GM12891 (cell line): ENCODE data around the gene LRRC3B.

Experiments used
- DNase-seq: peaks from one replicate; pipeline ENCODE4 v3.0.0; 2011; ENCODE audit warnings: low spot score; ENCODE audit not compliant: insufficient read length
- FAIRE-seq: peaks from 2 replicates; lab custom pipeline; 2011; peaks lifted over from hg19 to GRCh38; lab: Jason Lieb, UNC
- PAX5 ChIP-seq: IDR thresholded peaks from 2 replicates; pipeline ENCODE4 v1.6.1; 2011; ENCODE audit warnings: low read length, moderate library complexity, mild to moderate bottlenecking; ENCODE audit not compliant: insufficient read depth, severe bottlenecking
- POLR2A ChIP-seq: IDR thresholded peaks from 2 replicates; pipeline ENCODE4 v1.6.1; 2011; ENCODE audit warnings: low read depth, low read length, control low read depth
- POLR2AphosphoS5 ChIP-seq: IDR thresholded peaks from 2 replicates; pipeline ENCODE4 v1.6.1; 2011; ENCODE audit warnings: low read depth, low read length, control low read depth
- POU2F2 ChIP-seq: IDR thresholded peaks from 2 replicates; pipeline ENCODE4 v1.6.1; 2011; ENCODE audit warnings: low read depth, mild to moderate bottlenecking, control low read depth, low read length, moderate library complexity
- SPI1 ChIP-seq: IDR thresholded peaks from 2 replicates; pipeline ENCODE4 v1.6.1; 2011; ENCODE audit warnings: low read depth, low read length, control low read depth
- TAF1 ChIP-seq: IDR thresholded peaks from 2 replicates; pipeline ENCODE4 v1.6.1; 2011; ENCODE audit warnings: low read depth, low read length, control low read depth

The LRRC3B gene

GRCh38 chr3:26708501-26708900 lies 85.9 kb downstream of the LRRC3B start:
- DNase-seq (no peak), FAIRE-seq (no peak)
- no peak for TF ChIP-seq POLR2A
- no peak for TF ChIP-seq PAX5
- no peak for TF ChIP-seq TAF1
- TF ChIP-seq POU2F2: no peak
- TF ChIP-seq POLR2AphosphoS5: no peak
- TF ChIP-seq SPI1: no peak

- FAIRE-seq (no peak), DNase-seq (no peak)
- no peak for TF ChIP-seq PAX5
- no peak for TF ChIP-seq POLR2A
- no peak for TF ChIP-seq TAF1
- no peak for TF ChIP-seq POLR2AphosphoS5
- TF ChIP-seq POU2F2: no peak
- TF ChIP-seq SPI1: no peak
These were observed 89.8 kb downstream of the LRRC3B start for GRCh38 chr3:26712211-26713026.

GRCh38 chr3:26713091-26713490 lies 90.5 kb downstream of the LRRC3B start:
- FAIRE-seq (no peak), DNase-seq (no peak)

GRCh38 chr3:26714485-26714884 lies 91.9 kb downstream of the LRRC3B start:
- DNase-seq: no peak

More at GRCh38 chr3:26713091-26713490, 90.5 kb downstream of the LRRC3B start:
- no peak for TF ChIP-seq SPI1
- no peak for TF ChIP-seq POU2F2
- TF ChIP-seq POLR2A: no peak
- no peak for TF ChIP-seq PAX5
- TF ChIP-seq POLR2AphosphoS5: no peak
- no peak for TF ChIP-seq TAF1

GRCh38 chr3:26715431-26715830 lies 92.9 kb downstream of the LRRC3B start:
- no peak for DNase-seq
- no peak for FAIRE-seq
- TF ChIP-seq SPI1 (no peak), PAX5 (no peak), POU2F2 (no peak), POLR2A (no peak), POLR2AphosphoS5 (no peak)

More at GRCh38 chr3:26714485-26714884, 91.9 kb downstream of the LRRC3B start:
- no peak for FAIRE-seq
- TF ChIP-seq SPI1 (no peak), POU2F2 (no peak), POLR2A (no peak), TAF1 (no peak), PAX5 (no peak), POLR2AphosphoS5 (no peak)

GRCh38 chr3:26718315-26718714 lies 95.7 kb downstream of the LRRC3B start:
- no peak for DNase-seq
- no peak for FAIRE-seq
- TF ChIP-seq TAF1: no peak
- no peak for TF ChIP-seq POU2F2
- no peak for TF ChIP-seq SPI1
- TF ChIP-seq POLR2A: no peak
- TF ChIP-seq POLR2AphosphoS5: no peak
- no peak for TF ChIP-seq PAX5

- no peak for FAIRE-seq
- TF ChIP-seq SPI1: no peak
- DNase-seq: no peak
These were observed 96.6 kb downstream of the LRRC3B start for GRCh38 chr3:26719134-26719533.

- no peak for TF ChIP-seq SPI1
- TF ChIP-seq POLR2A: no peak
- no peak for TF ChIP-seq POU2F2
- no peak for TF ChIP-seq TAF1
- TF ChIP-seq POLR2AphosphoS5: no peak
- TF ChIP-seq PAX5: no peak
- FAIRE-seq: no peak
- no peak for DNase-seq
These were observed 98.5 kb downstream of the LRRC3B start for GRCh38 chr3:26721047-26721446.

GRCh38 chr3:26731843-26732242 lies 109.3 kb downstream of the LRRC3B start:
- TF ChIP-seq TAF1 (no peak), SPI1 (no peak), POLR2AphosphoS5 (no peak), PAX5 (no peak), POU2F2 (no peak), POLR2A (no peak)
- no peak for DNase-seq
- no peak for FAIRE-seq
